Calu3 (cell line): ENCODE measurements around the gene PRMT5. TPM values are rescaled to one million over a fixed set of nuclear protein-coding genes. Genes with fewer than 3 reads are reported as not detected.

ENCODE experiments used
- BruUV-seq: library from RNA; stranded (reverse); fragments of 400-500 nt; replicated peaks from 2 replicates; lab custom pipeline; 2021; lab: Mats Ljungman, UMichigan
- CTCF ChIA-PET: fragments of 300-600 bp; sonication (Branson Sonifier 250); formaldehyde crosslinking; loops from one replicate; lab custom pipeline; 2022; ENCODE audit warnings: antibody characterized with exemption; lab: Charles Lee
- DNase-seq: peaks from one replicate; pipeline ENCODE4 v3.0.0; 2022
- H3K27ac Mint-ChIP-seq: one replicate; pipeline ENCODE4 v1.8.0; 2022; ENCODE audit warnings: mixed read lengths; ENCODE audit not compliant: unreplicated experiment
- H3K27me3 Mint-ChIP-seq: one replicate; pipeline ENCODE4 v1.8.0; 2022; ENCODE audit warnings: mixed read lengths; ENCODE audit not compliant: unreplicated experiment
- H3K36me3 Mint-ChIP-seq: one replicate; pipeline ENCODE4 v1.8.0; 2022; ENCODE audit warnings: mild to moderate bottlenecking, moderate library complexity, mixed read lengths; ENCODE audit not compliant: insufficient read depth, unreplicated experiment
- H3K4me1 Mint-ChIP-seq: one replicate; pipeline ENCODE4 v1.8.0; 2022; ENCODE audit warnings: mild to moderate bottlenecking, low read depth, mixed read lengths; ENCODE audit not compliant: unreplicated experiment
- H3K4me3 Mint-ChIP-seq: one replicate; pipeline ENCODE4 v1.8.0; 2022; ENCODE audit warnings: mild to moderate bottlenecking, low read depth, moderate library complexity, mixed read lengths; ENCODE audit not compliant: unreplicated experiment
- H3K9me3 Mint-ChIP-seq: one replicate; pipeline ENCODE4 v1.8.0; 2022; ENCODE audit warnings: low read depth, mixed read lengths; ENCODE audit not compliant: unreplicated experiment
- intact Hi-C: fragments of 100-400 bp; cut with micrococcal nuclease; formaldehyde crosslinking; loops from one replicate; pipeline ENCODE4 v1.10.0; 2022; ENCODE audit not compliant: unreplicated experiment
- total RNA-seq: library from RNA; stranded (reverse); gene quantifications from 2 replicates; pipeline ENCODE4 v1.2.3, GENCODE V29; 2022
- TF ChIP-seq, protein P1 (sequence below): fragments of 200-600 bp; IDR thresholded peaks from one replicate; pipeline ENCODE4 v1.8.0; 2022; ENCODE audit warnings: antibody characterized with exemption; ENCODE audit not compliant: unreplicated experiment

Gene PRMT5
- total RNA-seq, 1 experiment from 2014 or later, result 101 TPM

DNA sequence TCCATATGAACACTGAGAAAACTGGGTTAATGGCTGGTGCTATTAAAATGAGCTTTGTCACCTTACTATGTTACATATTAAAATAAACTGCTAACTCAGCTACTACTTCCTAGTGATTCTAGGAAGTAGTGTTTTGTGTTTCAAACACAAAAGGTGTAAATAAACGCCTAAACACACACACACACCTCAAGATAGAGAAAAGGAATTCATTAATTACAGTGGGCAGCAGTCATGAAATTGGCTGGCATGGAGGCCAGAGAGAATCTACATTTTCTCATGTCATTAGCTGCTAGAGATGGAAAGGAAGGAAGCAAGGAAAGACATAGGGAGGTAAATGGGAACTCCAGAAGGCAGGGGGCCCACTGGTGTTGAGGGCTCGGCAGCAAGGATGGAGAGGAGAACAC, 787 bp upstream of the PRMT5 start:
- intact Hi-C loops, result loop anchor here (1.0 to 2.0 kb wide), 2 partner anchors 53 to 128 kb away; partner anchors contain the start of gene AJUBA
- BruUV-seq, result no TSS peak
- Mint-ChIP-seq H3K4me1 (peaks cover 9% of the 10 kb centered on the region), H3K27ac (no peak overlapping the region), H3K4me3 (no peak overlapping the region), H3K27me3 (no peaks in the 10 kb centered on the region), H3K36me3 (peaks cover 8% of the 10 kb centered on the region), H3K9me3 (no peaks in the 10 kb centered on the region)
- TF ChIP-seq, protein P1, sequence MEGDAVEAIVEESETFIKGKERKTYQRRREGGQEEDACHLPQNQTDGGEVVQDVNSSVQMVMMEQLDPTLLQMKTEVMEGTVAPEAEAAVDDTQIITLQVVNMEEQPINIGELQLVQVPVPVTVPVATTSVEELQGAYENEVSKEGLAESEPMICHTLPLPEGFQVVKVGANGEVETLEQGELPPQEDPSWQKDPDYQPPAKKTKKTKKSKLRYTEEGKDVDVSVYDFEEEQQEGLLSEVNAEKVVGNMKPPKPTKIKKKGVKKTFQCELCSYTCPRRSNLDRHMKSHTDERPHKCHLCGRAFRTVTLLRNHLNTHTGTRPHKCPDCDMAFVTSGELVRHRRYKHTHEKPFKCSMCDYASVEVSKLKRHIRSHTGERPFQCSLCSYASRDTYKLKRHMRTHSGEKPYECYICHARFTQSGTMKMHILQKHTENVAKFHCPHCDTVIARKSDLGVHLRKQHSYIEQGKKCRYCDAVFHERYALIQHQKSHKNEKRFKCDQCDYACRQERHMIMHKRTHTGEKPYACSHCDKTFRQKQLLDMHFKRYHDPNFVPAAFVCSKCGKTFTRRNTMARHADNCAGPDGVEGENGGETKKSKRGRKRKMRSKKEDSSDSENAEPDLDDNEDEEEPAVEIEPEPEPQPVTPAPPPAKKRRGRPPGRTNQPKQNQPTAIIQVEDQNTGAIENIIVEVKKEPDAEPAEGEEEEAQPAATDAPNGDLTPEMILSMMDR, result no peak
- CTCF ChIA-PET, result interaction anchor here (0.6 to 2.3 kb wide), 11 partner anchors 11 to 375 kb away, joined by 3 to 10 read pairs (median 5); partner anchors contain the start of genes AJUBA, HAUS4 and RBM23
- no peak for DNase-seq

DNA sequence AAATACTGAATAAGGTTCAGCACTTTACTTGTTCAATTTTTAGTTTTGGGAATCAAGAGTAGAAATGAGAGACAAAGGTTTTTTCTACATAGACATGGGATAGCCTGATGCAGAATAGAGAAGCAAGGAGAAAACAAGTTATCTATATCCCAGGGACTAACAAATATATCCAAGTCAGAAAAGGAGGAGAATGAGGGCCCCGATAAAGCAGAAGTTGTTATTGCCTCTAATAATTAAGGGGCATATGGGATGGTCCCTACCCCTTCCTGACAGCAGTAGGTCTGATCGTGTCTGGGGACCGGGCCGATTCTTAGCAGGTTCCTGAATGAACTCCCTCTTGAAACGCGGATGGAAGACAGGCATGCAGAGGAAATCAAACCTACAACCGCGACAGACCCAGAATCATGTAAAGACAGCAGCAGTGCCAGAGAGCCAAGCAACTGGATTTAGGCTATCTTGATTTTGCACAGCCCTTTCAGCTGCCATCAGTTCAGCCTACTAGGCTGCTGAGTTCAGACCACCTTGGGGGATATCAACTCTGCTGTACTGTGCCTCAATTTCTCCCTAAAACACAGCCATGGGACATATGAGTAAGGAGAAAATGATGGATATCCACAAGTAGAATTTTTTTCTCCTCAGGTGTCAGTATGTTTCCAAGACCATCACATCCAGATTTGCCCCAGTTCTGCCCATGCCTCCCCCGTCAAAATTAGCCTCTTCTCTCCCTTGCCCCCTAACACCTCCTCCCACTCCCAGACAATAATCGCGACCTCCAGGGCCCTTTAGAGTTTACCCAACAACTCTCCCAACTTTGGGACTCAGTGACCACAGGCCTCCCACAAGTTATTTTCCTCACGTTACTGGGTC, 706 bp downstream of the PRMT5 start:
- Mint-ChIP-seq H3K36me3 (peaks cover 18% of the 10 kb centered on the region), H3K27me3 (no peaks in the 10 kb centered on the region), H3K4me3 (no peak overlapping the region), H3K27ac (no peak overlapping the region), H3K9me3 (no peaks in the 10 kb centered on the region), H3K4me1 (peaks cover 9% of the 10 kb centered on the region)
- intact Hi-C loops, result loop anchor here (1.0 kb wide), 1 partner anchor 130 kb away; no protein-coding TSS in a partner anchor
- BruUV-seq, result TSS peak; percentile 54
- TF ChIP-seq, protein P1, result no peak
- CTCF ChIA-PET, result interaction anchor here (1.1 to 2.3 kb wide), 7 partner anchors 10 to 140 kb away, joined by 4 to 10 read pairs (median 7); partner anchors contain the start of genes AJUBA, HAUS4 and RBM23
- no peak for DNase-seq

DNA sequence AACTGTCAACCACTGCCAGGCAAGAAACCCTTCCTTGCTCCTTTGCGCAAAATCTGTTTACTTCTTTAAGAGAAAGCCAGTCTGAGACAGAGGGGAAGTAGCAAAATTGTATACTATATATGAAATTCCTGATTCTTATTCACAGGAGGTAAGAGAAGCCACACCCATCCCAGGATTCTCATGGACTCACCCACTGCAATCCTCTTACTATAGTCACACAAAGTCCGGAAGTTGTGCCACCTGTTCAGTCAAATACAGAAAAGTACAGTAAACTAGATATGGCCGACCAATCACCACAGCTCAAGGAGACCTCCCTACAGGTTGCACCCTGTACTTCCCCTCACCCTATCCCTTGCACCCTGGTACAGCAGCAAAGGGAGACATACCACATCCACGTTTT, 2.9 kb downstream of the PRMT5 start:
- TF ChIP-seq, protein P1, result no peak
- CTCF ChIA-PET, result no interaction called here
- Mint-ChIP-seq H3K4me3 (peak overlapping the region; percentile 17), H3K27me3 (no peaks in the 10 kb centered on the region), H3K36me3 (peaks cover 24% of the 10 kb centered on the region), H3K9me3 (no peaks in the 10 kb centered on the region), H3K27ac (no peak overlapping the region), H3K4me1 (peaks cover 21% of the 10 kb centered on the region)
- intact Hi-C loops, result no loop called here
- no peak for DNase-seq
- no TSS peak for BruUV-seq

DNA sequence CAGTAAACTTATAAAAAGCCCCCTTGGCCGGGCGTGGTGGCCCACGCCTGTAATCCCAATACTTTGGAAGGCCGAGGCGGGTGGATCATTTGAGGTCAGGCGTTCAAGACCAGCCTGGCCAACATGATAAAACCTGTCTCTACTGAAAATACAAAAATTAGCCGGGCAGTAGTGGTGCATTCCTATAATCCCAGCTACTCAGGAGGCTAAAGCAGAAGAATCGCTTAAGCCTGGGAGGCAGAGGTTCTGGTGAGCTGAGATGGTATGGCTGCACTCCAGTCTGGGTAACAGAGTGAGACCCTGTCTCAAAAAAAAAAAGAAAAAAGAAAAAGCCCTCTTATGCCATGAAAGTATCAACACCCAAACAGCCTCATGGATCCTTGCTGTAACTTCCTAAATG, 3.7 kb downstream of the PRMT5 start:
- no peak overlapping the region for H3K4me3 Mint-ChIP-seq
- intact Hi-C loops, result no loop called here
- no peaks in the 10 kb centered on the region for H3K27me3 Mint-ChIP-seq
- H3K27ac Mint-ChIP-seq, result no peak overlapping the region
- no TSS peak for BruUV-seq
- no peaks in the 10 kb centered on the region for H3K9me3 Mint-ChIP-seq
- CTCF ChIA-PET, result no interaction called here
- peaks cover 21% of the 10 kb centered on the region for H3K4me1 Mint-ChIP-seq
- peaks cover 28% of the 10 kb centered on the region for H3K36me3 Mint-ChIP-seq
- TF ChIP-seq, protein P1, result no peak
- DNase-seq, result no peak
